ENCODE measurements around the gene MEGF10.

Gene MEGF10

GRCh38 chr5:127275641-127276193 is 14.9 kb upstream of the MEGF10 start:
- no peak overlapping the region for H3K4me3 ChIP-seq (ENCODE audit: low read depth, low read length)
- no peak for DNase-seq (ENCODE audit: low read depth)
- TF ChIP-seq CTCF (conservative IDR thresholded peaks at IDR 0.05; ENCODE audit: low read depth, low read length): no peak

DNA sequence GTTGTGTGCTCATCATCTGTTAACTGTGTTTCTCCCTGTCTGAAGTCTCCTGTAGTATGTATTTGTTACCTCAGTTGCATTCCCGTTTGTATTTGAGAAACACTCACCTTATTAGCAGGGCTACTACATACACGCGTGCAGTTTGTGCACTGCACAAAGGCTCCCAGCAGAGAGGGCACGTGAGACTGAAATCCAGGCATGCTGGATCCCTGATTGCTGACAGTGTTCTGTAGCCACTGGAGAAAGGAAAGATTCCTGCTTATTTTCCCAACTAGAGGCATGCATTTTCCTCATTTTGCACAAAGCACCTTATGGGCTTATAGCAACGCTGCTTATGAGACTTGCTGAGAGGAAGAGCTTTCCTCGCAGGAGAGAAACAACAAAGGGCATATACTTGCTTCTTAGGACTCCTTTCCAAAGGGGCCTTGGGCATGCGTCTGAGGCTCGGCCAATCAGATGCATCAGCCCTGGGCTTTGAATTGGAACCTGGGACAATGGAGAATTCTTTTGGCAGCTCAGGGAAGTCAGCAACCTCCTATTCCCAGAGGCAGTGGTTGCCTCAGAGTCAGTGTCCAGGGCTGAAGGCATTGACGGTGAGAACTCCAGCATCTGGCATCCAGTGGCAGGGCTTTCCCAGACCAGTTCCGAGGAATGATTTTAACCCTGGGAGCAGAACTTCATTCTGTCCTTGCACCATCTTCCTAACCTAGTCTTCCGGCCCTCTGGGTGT is 9.9 kb upstream of the MEGF10 start:
- peak; percentile 39 for TF ChIP-seq CTCF (conservative IDR thresholded peaks at IDR 0.05; ENCODE audit: low read depth, low read length)

GRCh38 chr5:127281609-127282008 is 9.0 kb upstream of the MEGF10 start:
- DNase-seq (ENCODE audit: low read depth): no peak
- no peak overlapping the region for H3K4me3 ChIP-seq (ENCODE audit: low read depth, low read length)
- no peak for TF ChIP-seq CTCF (conservative IDR thresholded peaks at IDR 0.05; ENCODE audit: low read depth, low read length)

More for the DNA sequence above, 9.9 kb upstream of the MEGF10 start:
- no peak overlapping the region for H3K4me3 ChIP-seq (ENCODE audit: low read depth, low read length)
- DNase-seq (ENCODE audit: low read depth): peak; percentile 28

GRCh38 chr5:127288676-127289075 is 1.9 kb upstream of the MEGF10 start:
- no peak for DNase-seq (ENCODE audit: low read depth)
- TF ChIP-seq CTCF (conservative IDR thresholded peaks at IDR 0.05; ENCODE audit: low read depth, low read length): no peak
- no peak overlapping the region for H3K4me3 ChIP-seq (ENCODE audit: low read depth, low read length)

- H3K4me3 ChIP-seq (ENCODE audit: low read depth, low read length): peak overlapping the region; percentile 68
- no peak for TF ChIP-seq CTCF (conservative IDR thresholded peaks at IDR 0.05; ENCODE audit: low read depth, low read length)
- peak; percentile 20 for DNase-seq (ENCODE audit: low read depth)
Measured at GRCh38 chr5:127290946-127291693, 524 bp downstream of the MEGF10 start.

GRCh38 chr5:127292030-127292735 is 1.6 kb downstream of the MEGF10 start:
- no peak for TF ChIP-seq CTCF (conservative IDR thresholded peaks at IDR 0.05; ENCODE audit: low read depth, low read length)
- DNase-seq (ENCODE audit: low read depth): no peak
- H3K4me3 ChIP-seq (ENCODE audit: low read depth, low read length): no peak overlapping the region

All from choroid plexus epithelial cell (primary cell).